GM21515 (cell line): ENCODE measurements around the gene PPP6R3.

Experiments used
- ATAC-seq: cut with Tn5 transposase; IDR thresholded peaks from one replicate; pipeline ENCODE4 v1.9.1; 2021; ENCODE audit not compliant: unreplicated experiment

The PPP6R3 gene

GRCh38 chr11:68481579-68482240 lies 21.2 kb downstream of the PPP6R3 start:
- no peak for ATAC-seq

DNA sequence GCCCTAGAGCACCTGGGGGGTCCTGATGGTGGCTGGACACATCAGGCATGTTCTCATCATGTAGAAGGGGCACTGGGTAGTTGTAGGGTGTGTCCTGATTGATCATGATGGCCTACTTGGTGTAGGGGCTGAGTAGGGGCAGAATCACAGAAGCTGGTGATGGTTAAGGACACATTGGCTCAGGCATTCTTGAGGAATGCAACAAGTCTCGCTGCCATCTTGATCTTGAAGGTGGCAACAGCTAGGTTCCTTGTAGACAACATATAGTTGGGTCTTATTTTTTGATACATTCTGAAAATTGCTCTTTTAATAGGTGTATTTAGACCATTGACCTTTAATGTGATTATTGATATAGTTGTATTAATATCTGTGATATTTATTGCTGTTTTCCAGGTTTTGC lies 28.1 kb downstream of the PPP6R3 start:
- no peak for ATAC-seq

GRCh38 chr11:68495220-68495729 lies 34.7 kb downstream of the PPP6R3 start:
- no peak for ATAC-seq

GRCh38 chr11:68495872-68496271 lies 35.3 kb downstream of the PPP6R3 start:
- ATAC-seq, result no peak

GRCh38 chr11:68497761-68498160 lies 37.2 kb downstream of the PPP6R3 start:
- no peak for ATAC-seq

DNA sequence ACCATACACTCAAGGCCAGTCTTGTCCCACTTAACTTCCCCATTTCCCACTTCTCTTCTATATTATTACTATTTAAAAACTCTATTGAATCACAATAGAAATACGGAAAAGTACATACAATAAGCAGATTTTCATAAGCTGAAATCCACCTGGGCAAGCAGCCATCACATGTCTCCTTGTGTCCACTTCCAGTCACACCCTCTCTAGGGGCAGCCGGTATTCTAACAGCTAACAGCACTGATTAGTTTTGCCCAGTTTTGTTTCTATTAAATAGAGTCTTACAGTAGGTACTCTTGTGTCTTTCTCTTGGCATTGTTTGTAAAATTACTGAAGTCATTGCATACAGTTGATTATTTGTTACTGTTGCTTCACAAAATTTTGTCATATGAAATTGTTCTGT lies 37.8 kb downstream of the PPP6R3 start:
- ATAC-seq, result no peak

- no peak for ATAC-seq
These were observed 38.6 kb downstream of the PPP6R3 start for GRCh38 chr11:68498903-68499883.

- no peak for ATAC-seq
These were observed 39.7 kb downstream of the PPP6R3 start for GRCh38 chr11:68500206-68500605.

- ATAC-seq, result no peak
These were observed 41.3 kb downstream of the PPP6R3 start for GRCh38 chr11:68501813-68502212.

DNA sequence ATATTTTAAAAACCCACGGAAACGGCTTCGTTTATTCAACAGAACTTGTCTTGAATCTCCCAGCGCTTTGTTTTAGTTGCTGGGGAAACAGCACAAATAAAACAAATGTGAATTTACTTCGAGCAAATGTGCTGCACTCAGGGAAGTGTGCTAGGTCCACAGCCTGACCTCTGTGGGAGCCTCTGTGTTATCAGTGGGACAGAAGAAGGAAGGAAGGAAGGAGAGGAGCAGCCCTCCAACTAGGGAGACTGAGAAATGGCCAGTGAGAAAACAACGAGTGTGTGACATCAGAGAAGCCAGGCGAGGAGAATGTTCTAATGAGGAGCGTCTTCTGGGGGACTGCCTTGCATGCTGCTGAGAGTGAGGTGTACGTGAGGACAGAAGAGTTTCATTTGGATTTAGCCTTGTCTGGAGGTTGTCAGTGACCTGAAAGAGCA lies 42.7 kb downstream of the PPP6R3 start:
- ATAC-seq, result no peak

DNA sequence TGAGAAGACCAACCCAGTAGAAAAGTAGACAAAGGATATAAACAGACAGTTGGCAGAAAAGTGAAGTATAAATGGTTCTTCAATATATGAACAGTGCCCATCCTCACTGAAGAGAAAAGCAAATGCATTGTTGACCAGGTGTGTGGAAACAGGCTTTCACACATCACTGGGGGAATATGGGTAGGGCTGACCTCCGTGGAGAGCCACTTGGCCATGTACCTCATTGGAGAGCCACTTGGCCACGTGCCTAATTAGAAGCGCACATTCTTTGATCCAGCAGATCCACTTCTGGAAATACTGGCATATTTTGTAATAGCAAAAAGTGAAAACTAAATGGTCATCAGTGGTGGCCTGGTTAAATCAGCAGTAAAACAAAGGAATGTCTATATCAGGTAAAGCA lies 43.2 kb downstream of the PPP6R3 start:
- no peak for ATAC-seq

DNA sequence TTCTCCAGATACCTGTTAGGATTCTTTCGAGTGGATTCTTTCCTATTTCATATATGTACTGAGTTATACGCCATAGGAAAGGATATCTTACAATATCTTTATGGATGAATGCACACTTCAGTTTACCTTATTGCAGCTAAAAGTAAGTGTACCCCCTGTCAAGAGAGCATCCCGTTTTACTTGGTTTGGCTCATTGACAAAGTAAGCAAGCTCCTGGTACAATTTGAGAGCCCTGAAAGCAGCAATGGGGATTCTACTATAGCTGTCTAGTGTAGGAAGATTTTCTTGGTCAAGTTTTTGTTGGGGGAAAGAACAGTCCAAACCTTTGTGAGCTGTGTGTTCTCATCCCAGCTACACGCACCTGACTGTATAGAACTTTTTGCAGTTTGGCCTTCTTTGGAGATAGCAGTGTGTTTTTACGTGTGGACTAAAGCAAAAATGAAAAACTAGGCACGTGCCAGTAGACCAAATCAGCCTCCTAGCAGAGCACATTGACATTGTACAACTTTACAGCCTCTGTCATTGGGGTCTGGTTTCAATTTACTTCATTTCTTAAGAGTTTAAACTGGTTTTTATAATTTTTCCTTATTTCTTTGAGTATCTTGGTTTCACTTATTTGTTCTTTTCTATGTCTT lies 44.0 kb downstream of the PPP6R3 start:
- no peak for ATAC-seq

- ATAC-seq, result no peak
These were observed 45.0 kb downstream of the PPP6R3 start for GRCh38 chr11:68505596-68505995.

GRCh38 chr11:68506908-68507307 lies 46.4 kb downstream of the PPP6R3 start:
- no peak for ATAC-seq

DNA sequence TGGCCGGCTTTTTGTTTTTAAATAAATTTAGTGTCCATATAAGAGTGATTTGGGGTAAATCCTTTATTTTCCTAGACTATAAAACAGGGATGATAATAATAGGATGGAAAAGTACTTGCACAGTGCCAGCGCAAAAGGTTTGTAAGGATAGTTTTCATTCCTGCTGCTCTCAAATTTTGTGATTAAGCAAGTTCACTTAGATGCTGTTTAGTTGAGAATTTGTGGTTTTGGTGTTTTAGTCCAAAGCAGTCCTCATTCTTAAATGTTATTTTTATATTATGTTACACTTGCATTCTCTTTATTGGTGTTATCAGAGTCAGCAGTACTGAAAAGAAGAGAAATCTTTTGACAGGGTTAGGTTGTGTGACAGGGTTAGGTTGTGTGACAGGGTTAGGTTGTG lies 47.9 kb downstream of the PPP6R3 start:
- no peak for ATAC-seq

DNA sequence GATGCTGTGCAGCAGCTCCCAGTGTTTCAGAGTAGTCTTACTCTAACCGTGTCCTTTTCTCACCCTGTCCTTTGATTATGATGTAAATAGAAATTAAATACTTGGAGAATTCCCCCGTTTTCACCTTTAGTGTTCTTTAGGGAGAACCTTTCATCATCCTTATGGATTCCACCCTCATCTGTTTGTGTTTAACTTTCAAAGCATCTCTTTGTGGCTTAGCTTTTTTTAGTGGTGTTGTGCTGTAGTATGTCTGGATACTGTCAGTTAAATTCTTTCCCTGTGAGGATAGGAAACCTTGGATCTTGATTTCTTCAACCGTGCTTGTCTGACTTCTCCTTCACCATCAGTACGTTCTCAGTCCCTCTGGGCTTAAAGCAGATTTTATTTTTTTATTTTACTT lies 48.5 kb downstream of the PPP6R3 start:
- ATAC-seq, result no peak

DNA sequence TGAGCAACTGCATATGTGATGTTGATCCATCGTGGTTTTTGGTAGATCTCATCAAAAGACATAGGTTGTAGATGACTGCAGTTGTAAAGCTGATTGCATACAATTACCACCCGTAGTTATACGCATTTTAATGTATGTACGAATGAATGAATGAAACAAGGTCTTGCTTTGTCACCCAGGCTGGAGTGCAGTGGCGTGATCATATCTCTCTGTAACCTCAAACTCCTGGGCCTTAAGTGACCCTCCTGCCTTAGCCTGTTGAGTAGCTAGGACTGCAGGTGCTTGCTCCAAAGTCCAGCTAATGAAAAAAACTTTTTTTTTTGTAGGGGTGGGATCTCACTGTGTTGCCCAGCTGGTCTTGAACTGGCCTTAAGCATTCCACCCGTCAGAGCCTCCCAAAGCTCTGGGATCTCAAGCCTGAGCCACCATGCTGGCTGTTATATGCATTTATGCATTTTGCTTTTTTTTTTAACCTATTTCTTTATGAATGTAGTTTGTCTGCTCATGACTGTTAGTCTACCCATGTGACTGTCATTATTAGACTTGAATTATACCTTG lies 53.5 kb downstream of the PPP6R3 start:
- ATAC-seq, result no peak

GRCh38 chr11:68517121-68517741 lies 56.7 kb downstream of the PPP6R3 start:
- no peak for ATAC-seq

- ATAC-seq, result no peak
These were observed 57.6 kb downstream of the PPP6R3 start for GRCh38 chr11:68518191-68518590.

DNA sequence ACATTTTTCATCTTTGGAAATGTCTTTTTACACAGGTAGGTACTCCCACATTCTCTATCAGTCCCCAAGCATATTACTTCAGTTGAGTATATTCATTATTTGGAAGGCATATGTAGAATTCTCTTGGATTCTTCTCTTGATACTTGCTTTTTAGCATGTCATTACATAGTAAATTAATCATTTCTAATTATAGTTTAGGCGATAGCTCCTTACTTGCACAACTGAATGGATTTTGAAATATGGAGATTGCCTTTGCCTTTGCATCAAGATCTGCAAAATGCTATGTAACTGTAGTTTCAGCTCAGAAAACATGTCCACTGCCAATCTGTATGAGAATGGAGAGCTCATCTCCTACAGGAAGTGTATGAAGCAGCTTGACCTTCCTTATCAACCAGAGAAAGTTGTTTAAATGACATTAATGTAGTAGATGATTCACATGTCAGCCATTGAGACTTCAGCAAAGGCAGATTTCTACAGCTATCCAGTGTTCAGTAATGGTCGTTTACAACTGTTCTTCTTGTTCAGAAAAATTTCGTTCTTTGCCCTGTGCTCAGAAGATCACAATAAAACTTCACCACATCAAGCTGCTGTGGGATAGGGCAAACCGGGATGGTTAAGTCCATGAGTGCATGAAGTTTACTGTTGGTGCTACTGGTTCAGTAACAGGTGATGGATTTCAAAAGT lies 61.6 kb downstream of the PPP6R3 start:
- ATAC-seq, result no peak
